A673 (cell line): ENCODE data around the gene EYS.

Experiments
- CTCF ChIP-seq: fragments of 300-800, 200-600 bp; sonication (generic); conservative IDR thresholded peaks from 2 replicates; pipeline ENCODE4 v1.5.1; 2017; ENCODE audit warnings: low read depth, mild to moderate bottlenecking, antibody characterized with exemption, low read length, moderate library complexity, mixed read lengths
- EZH2 ChIP-seq: fragments of 200-600 bp; sonication (generic); IDR thresholded peaks from 2 replicates; pipeline ENCODE4 v1.6.1; 2017; ENCODE audit warnings: borderline replicate concordance, low read depth, mild to moderate bottlenecking, mixed read lengths, antibody characterized with exemption, low read length; ENCODE audit not compliant: poor library complexity, severe bottlenecking

GRCh38 chr6:64890609-64891008 lies 816.4 kb downstream of the EYS start:
- TF ChIP-seq CTCF (no peak), EZH2 (no peak)
